ENCODE measurements around the gene GYPE.
"Not testable (repeated sequence)": the region's sequence is repeated elsewhere in the genome, so short reads cannot be mapped to it uniquely, and the experiment has no call there.

DNA sequence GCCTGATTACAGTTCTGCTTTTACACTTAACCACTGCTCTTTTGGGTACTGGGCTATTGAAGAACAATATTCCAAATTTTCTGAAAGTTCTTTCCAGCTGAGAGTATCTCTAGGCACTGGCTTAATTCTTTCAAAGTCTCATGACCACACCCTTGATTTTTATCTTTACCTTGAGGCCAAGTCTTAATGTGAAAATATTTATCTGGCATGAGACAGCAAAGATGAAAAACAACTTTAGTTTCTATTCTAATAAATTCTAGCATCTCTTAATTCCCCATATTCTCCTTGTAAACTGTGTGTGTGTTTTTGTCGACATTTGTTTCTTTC, 61.9 kb downstream of the GYPE start:
- not testable (repeated sequence) for TF ChIP-seq TAF1 (IDR thresholded peaks at IDR 0.05; ENCODE audit: borderline replicate concordance, low read depth, low read length); POLR2AphosphoS5 (IDR thresholded peaks at IDR 0.05; ENCODE audit: low read depth, low read length); POLR2A (IDR thresholded peaks at IDR 0.05; ENCODE audit: low read depth, low read length)
